ENCODE data around the gene NECAB3.

DNA sequence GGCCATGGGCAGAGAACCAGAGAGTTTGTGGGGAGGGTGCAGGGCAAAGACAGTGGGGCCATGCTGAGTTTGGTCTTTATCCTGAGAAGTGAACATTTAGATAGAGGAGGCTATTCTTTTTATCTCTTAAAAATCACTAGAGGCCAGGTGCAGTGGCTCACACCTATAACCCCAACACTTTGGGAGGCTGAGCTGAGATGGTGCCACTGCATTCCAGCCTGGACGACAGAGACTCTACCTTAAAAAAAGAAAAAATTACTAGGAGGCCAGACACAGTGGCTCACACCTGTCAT lies 37.2 kb upstream of the NECAB3 start:
- TF ChIP-seq, protein P1, sequence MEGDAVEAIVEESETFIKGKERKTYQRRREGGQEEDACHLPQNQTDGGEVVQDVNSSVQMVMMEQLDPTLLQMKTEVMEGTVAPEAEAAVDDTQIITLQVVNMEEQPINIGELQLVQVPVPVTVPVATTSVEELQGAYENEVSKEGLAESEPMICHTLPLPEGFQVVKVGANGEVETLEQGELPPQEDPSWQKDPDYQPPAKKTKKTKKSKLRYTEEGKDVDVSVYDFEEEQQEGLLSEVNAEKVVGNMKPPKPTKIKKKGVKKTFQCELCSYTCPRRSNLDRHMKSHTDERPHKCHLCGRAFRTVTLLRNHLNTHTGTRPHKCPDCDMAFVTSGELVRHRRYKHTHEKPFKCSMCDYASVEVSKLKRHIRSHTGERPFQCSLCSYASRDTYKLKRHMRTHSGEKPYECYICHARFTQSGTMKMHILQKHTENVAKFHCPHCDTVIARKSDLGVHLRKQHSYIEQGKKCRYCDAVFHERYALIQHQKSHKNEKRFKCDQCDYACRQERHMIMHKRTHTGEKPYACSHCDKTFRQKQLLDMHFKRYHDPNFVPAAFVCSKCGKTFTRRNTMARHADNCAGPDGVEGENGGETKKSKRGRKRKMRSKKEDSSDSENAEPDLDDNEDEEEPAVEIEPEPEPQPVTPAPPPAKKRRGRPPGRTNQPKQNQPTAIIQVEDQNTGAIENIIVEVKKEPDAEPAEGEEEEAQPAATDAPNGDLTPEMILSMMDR (IDR thresholded peaks at IDR 0.05): no peak
- no peak for TF ChIP-seq POLR2AphosphoS5 (IDR thresholded peaks at IDR 0.05)
- no peak for TF ChIP-seq POLR2A (IDR thresholded peaks at IDR 0.05)

Data from prostate gland (tissue), 2 donors.